ENCODE measurements around the gene ERICH2.

DNA sequence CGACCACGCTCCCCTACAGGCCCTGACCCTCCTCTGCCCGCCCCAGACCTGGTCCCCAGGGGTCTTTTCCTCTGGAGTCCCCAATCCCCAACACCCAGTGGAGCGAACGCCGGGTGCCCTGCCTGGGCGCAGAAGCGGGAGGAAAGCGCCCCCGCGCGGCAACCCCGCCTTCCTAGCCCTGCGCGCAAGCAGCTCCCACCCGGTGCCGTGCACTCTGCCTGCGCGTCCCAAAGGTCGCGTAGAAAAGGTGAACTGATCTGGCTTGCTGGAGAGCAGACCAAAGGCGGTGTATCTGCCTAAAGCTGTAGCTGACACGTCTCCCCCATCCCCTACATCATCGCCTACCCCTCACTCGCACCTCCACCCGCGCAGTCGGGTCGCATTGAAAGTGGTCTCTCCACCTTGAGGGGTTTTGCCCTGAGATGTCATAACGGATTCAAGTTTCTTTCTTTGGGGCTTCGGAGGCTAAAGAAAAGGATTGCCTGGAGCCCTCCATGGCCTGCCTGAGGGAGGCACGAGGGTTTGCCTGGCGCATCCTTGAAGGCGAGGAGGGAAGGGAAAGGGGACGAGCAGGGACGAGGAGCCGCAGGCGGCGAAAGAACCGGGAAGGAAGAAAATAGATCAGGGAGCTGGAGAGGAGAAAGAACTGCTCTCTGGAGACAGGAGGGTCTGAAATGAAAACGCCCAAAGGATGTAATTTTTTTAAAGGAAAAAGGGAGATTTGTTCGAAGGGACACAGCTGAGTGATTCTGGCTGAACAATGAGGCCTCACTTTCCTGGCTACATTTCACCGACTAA is 52.3 kb downstream of the ERICH2 start:
- TF ChIP-seq, protein P1, sequence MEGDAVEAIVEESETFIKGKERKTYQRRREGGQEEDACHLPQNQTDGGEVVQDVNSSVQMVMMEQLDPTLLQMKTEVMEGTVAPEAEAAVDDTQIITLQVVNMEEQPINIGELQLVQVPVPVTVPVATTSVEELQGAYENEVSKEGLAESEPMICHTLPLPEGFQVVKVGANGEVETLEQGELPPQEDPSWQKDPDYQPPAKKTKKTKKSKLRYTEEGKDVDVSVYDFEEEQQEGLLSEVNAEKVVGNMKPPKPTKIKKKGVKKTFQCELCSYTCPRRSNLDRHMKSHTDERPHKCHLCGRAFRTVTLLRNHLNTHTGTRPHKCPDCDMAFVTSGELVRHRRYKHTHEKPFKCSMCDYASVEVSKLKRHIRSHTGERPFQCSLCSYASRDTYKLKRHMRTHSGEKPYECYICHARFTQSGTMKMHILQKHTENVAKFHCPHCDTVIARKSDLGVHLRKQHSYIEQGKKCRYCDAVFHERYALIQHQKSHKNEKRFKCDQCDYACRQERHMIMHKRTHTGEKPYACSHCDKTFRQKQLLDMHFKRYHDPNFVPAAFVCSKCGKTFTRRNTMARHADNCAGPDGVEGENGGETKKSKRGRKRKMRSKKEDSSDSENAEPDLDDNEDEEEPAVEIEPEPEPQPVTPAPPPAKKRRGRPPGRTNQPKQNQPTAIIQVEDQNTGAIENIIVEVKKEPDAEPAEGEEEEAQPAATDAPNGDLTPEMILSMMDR (IDR thresholded peaks at IDR 0.05): peak in 6 of 12 donors; percentile 10 to 44 (median 26)
- TF ChIP-seq POLR2A (IDR thresholded peaks at IDR 0.05): no peak

Measured in heart left ventricle (tissue), 13 donors.